ENCODE data around the gene LRRC49.
"Not testable (repeated sequence)": the region's sequence is repeated elsewhere in the genome, so short reads cannot be mapped to it uniquely, and the experiment has no call there.

- TF ChIP-seq POLR2A (IDR thresholded peaks at IDR 0.05; ENCODE audit: low read depth, low read length); CEBPB (IDR thresholded peaks at IDR 0.05; ENCODE audit: low read depth, low read length); CTCF (conservative IDR thresholded peaks at IDR 0.05; ENCODE audit: low read depth, low read length): not testable (repeated sequence)
Measured at GRCh38 chr15:71004506-71004905, 111.9 kb downstream of the LRRC49 start.

Measured in IMR-90 (cell line).